GM12892 (cell line): ENCODE results near the gene GFPT1.

Source experiments
- DNase-seq: peaks from one replicate; pipeline ENCODE4 v3.0.0; 2011; ENCODE audit not compliant: insufficient read length
- FAIRE-seq: peaks from 2 replicates; lab custom pipeline; 2011; peaks lifted over from hg19 to GRCh38; lab: Jason Lieb, UNC
- POLR2A ChIP-seq: IDR thresholded peaks from 2 replicates; pipeline ENCODE4 v1.6.1; 2011; ENCODE audit warnings: low read depth, low read length, control low read depth
- POLR2AphosphoS5 ChIP-seq: IDR thresholded peaks from 2 replicates; pipeline ENCODE4 v1.6.1; 2011; ENCODE audit warnings: low read depth, low read length, control low read depth
- TAF1 ChIP-seq: IDR thresholded peaks from 2 replicates; pipeline ENCODE4 v1.6.1; 2011; ENCODE audit warnings: low read depth, mild to moderate bottlenecking, control low read depth, low read length, borderline replicate concordance

The GFPT1 gene

DNA sequence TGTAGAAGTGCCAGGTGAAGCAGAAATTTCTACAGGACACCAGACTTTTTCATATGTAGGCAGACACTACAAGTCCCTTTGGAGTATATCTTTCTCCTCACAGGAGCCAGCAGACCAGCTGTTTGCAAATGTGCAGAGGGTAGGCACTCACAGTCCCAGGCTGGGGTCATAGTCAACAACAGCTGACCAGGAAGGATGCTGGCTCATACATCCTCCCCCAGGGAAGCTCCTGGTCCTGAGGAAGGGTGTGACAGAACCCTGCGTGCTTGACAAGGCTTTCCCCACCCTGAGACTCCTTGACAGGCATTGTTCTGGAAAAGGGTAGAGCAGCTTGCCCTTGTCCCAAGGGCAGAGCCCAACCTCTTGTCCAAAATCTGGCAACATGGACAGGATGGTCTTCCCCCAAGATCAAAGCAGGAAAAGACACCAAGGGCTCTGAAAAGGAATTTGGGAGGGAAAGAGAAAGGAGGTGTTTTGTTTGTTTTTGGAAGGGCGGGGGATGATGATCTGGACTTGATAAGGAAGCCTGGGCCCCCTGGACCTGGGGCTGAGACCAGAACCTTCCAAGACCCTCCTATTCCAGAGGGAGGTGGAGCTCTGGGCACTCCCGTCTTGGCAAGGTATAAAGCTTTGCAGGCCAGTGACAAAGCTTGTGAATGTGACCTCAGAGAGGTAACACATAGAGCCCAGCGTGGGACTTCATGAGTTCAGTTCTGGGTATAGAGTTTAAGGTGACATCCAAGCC, 87.1 kb downstream of the GFPT1 start:
- DNase-seq (no peak), FAIRE-seq (no peak)

DNA sequence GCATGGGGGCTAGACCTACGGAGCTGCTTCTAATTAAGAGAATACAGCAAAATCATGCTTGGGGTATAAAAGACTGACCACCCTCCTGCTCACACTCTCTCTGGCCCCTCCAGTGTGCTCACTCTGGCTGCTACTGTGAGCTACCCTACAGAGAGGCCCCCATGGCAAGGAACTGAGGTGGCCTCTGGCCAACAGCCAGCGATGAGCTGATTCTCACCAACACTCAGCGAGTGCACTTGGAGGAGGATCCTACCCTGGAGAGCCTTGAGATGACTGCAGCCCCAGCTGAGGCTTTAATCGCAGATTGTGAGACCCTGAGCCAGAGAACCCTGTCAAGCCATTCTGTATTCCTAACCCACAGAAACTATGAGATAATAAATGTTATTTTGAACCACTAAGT, 88.2 kb downstream of the GFPT1 start:
- TF ChIP-seq POLR2AphosphoS5 (no peak), TAF1 (no peak), POLR2A (no peak)
- FAIRE-seq (no peak), DNase-seq (no peak)

More for the DNA sequence above, 87.1 kb downstream of the GFPT1 start:
- TF ChIP-seq POLR2A (no peak), TAF1 (no peak), POLR2AphosphoS5 (no peak)

GRCh38 chr2:69298261-69298660, 88.8 kb downstream of the GFPT1 start:
- DNase-seq (no peak), FAIRE-seq (no peak)
- no peak for TF ChIP-seq TAF1

DNA sequence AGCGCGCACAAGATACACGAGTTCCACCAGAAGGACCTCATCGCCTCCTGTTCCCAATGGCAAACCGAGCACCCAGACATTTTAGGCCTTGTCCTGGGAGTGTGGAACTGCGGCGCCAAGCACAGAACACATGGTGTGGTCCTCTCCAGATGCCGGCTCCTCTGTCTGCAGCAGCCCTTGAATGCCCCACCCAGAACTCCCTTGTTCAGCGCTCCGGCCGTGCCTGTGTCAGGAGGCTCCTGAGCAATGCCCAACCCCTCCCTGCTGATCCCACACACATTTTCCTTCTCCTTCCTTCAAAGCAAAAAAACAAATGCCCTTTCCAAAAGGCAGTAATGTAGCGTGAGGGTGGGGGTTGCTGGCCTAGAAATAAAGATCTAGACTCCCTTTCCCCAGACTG, 89.8 kb downstream of the GFPT1 start:
- DNase-seq (no peak), FAIRE-seq (no peak)
- TF ChIP-seq POLR2AphosphoS5 (no peak), POLR2A (no peak), TAF1 (no peak)

DNA sequence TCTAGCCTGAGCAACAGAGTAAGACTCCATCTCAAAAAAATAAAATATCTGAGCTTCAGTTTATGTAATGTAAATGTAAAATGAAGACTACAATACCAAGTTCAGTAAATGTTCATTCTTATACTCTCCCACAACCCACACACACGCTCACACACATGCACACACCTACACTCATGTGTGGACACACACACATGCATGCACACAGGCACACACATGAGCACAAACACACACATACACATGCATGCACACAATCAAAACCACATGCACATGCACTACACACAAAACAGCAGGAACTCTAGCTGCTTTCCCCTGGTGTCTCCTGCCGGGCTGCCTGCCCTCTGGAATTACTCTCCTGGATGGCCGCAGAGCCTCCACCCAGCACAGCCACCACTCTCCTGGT, 90.6 kb downstream of the GFPT1 start:
- DNase-seq (no peak), FAIRE-seq (no peak)
- no peak for TF ChIP-seq POLR2A
- no peak for TF ChIP-seq TAF1
- no peak for TF ChIP-seq POLR2AphosphoS5

- FAIRE-seq: no peak
- DNase-seq: no peak
Measured at GRCh38 chr2:69292256-69292655, 94.8 kb downstream of the GFPT1 start.

GRCh38 chr2:69291721-69292120, 95.3 kb downstream of the GFPT1 start:
- DNase-seq: no peak
- no peak for FAIRE-seq
- TF ChIP-seq TAF1 (no peak), POLR2AphosphoS5 (no peak), POLR2A (no peak)

More at GRCh38 chr2:69292256-69292655, 94.8 kb downstream of the GFPT1 start:
- TF ChIP-seq POLR2AphosphoS5 (no peak), POLR2A (no peak), TAF1 (no peak)

DNA sequence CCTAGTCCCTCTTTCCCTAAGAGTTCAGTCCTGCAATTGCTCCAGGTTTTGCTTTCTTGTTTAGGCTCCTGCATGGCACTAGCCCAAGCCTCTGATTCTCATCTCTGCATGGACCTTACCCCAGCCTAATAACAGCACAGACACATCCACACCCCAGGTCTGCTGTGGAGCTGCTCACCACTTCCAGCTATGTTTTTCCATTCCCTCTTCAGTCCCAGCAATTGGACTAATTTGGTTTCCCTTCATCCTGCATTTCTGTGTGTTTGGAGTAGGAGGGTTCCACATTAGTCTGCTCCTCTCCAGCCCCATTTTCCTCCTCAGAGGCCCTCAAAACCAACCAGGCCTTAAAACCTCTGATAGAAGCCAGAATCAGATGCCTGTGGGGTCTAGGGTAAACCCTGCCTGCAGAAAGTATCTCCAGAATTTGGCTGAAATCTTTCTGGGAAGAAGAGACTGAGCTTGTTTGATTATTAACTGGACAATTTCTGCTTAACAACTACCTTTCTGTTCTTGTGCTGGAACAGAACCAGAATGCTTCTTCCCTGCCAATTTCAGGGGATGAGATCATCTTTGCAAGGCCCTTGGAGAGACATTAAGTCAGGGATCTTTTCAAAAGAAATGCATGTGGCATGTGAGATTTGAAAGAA, 95.9 kb downstream of the GFPT1 start:
- DNase-seq (no peak), FAIRE-seq (no peak)
- TF ChIP-seq TAF1 (no peak), POLR2AphosphoS5 (no peak), POLR2A (no peak)

DNA sequence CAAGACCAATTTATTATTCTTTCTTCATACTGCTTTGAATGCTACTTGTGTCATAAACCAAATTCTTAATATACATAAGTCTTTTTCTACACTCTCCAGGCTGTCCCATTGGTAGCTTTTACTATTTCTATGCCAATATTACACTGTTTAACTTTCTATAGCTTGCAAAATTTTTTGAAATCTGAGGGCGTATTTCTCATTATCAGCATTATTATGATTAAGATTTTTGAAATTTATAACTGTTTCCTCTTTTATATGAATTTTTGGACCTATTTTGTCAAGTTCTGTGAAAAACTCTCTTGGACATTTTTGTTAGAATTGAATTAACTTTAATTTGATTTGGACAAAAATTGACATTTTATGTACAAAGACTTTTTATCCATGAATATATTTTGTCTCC, 98.6 kb downstream of the GFPT1 start:
- FAIRE-seq: no peak
- TF ChIP-seq POLR2A (no peak), TAF1 (no peak), POLR2AphosphoS5 (no peak)
- no peak for DNase-seq

- no peak for TF ChIP-seq TAF1
- no peak for TF ChIP-seq POLR2AphosphoS5
- TF ChIP-seq POLR2A: no peak
- FAIRE-seq (no peak), DNase-seq (no peak)
Measured at GRCh38 chr2:69287544-69287943, 99.5 kb downstream of the GFPT1 start.

GRCh38 chr2:69285379-69285894, 101.6 kb downstream of the GFPT1 start:
- DNase-seq: no peak
- FAIRE-seq: no peak
- TF ChIP-seq POLR2A: no peak
- no peak for TF ChIP-seq TAF1
- TF ChIP-seq POLR2AphosphoS5: no peak

GRCh38 chr2:69280796-69281412, 106.1 kb downstream of the GFPT1 start:
- FAIRE-seq (no peak), DNase-seq (no peak)
- TF ChIP-seq POLR2AphosphoS5 (no peak), TAF1 (no peak), POLR2A (no peak)
